ENCODE measurements around the gene BPTF. TPM values are rescaled to one million over a fixed set of nuclear protein-coding genes. Genes with fewer than 3 reads are reported as not detected.
"Not testable (repeated sequence)": the region's sequence is repeated elsewhere in the genome, so short reads cannot be mapped to it uniquely, and the experiment has no call there.

The BPTF gene
- total RNA-seq, 2 donors from 2014 or later: 53.3 to 77.3 TPM

DNA sequence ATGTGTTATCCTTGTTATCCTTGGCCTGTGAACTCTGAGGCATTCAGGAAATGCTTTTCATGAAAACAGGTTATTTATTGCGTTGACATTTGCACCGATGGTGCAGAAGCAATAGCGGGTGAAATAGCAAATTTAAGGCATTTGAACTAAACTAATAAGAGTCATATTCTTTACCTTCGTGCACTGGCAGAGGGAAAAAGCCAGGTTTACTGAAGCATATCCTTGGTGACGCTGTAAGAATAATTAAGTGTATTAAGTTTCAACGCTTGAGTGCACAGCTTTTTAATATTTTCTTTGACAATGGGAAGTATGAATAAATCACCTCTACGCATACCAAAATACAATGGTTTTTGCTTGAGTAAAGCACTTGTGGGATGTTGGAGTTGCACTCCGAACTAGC, 196.7 kb downstream of the BPTF start:
- DNase-seq (ENCODE audit: low spot score) (no peak), ATAC-seq (ENCODE audit: insufficient number of reproducible peaks, low FRiP score, low read depth) (no peak)
- peaks cover 0 to 5% of the 10 kb centered on the region in 2 donors for H3K4me1 ChIP-seq (ENCODE audit: control insufficient read depth in 1 of 2, low read depth in 2 of 2)
- no peak for TF ChIP-seq CTCF (IDR thresholded peaks at IDR 0.05)
- no peaks in the 10 kb centered on the region for H3K9me3 ChIP-seq
- H3K27ac ChIP-seq: no peak overlapping the region
- H3K4me3 ChIP-seq: no peak overlapping the region
- no peaks in the 10 kb centered on the region for H3K27me3 ChIP-seq (replicated peaks; ENCODE audit: insufficient read depth)
- H3K36me3 ChIP-seq: no peaks in the 10 kb centered on the region

DNA sequence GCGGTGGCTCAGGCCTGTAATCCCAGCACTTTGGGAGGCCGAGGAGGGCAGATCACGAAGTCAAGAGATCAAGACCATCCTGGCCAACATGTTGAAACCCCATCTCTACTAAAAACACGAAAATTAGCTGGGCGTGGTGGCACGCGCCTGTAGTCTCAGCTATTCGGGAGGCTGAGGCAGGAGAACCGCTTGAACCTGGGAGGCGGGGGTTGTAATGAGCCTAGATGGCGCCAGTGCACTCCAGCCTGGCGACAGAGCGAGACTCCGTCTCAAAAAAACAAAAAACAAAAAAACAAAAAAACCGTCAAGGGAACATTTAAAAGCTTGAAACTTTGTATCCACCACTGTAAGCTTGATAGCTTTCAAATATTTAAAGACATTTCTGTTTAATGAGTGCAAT, 197.2 kb downstream of the BPTF start:
- H3K4me1 ChIP-seq (ENCODE audit: control insufficient read depth in 1 of 2, low read depth in 2 of 2); H3K27me3 ChIP-seq (replicated peaks; ENCODE audit: insufficient read depth); DNase-seq (ENCODE audit: low spot score); H3K36me3 ChIP-seq; H3K4me3 ChIP-seq; ATAC-seq (ENCODE audit: insufficient number of reproducible peaks, low FRiP score, low read depth); H3K9me3 ChIP-seq; H3K27ac ChIP-seq: not testable (repeated sequence)

- no peak overlapping the region for H3K27ac ChIP-seq
- no peaks in the 10 kb centered on the region for H3K36me3 ChIP-seq
- no peak for ATAC-seq (ENCODE audit: insufficient number of reproducible peaks, low FRiP score, low read depth)
- no peak overlapping the region for H3K4me3 ChIP-seq
- no peak for DNase-seq (ENCODE audit: low spot score)
- H3K27me3 ChIP-seq (replicated peaks; ENCODE audit: insufficient read depth): no peaks in the 10 kb centered on the region
- TF ChIP-seq CTCF (IDR thresholded peaks at IDR 0.05): no peak
- H3K9me3 ChIP-seq: no peaks in the 10 kb centered on the region
- peaks cover 1 to 4% of the 10 kb centered on the region in 2 donors for H3K4me1 ChIP-seq (ENCODE audit: control insufficient read depth in 1 of 2, low read depth in 2 of 2)
These were observed 204.4 kb downstream of the BPTF start for GRCh38 chr17:68029512-68030215.

Other genes starting within 250 kb of the BPTF start
- gene NOL11, start 107.6 kb upstream of the BPTF start, total RNA-seq: 10 to 100 TPM; 12.2 to 22.2 TPM
- 1 to 10 TPM; 7.3 to 7.5 TPM for gene C17orf58, start 171.0 kb downstream of the BPTF start, total RNA-seq
- gene KPNA2, start 210.2 kb downstream of the BPTF start, total RNA-seq: 10 to 100 TPM; 11.9 to 29.9 TPM